ENCODE measurements around the gene CDH13. TPM values are rescaled to one million over a fixed set of nuclear protein-coding genes. Genes with fewer than 3 reads are reported as not detected.

Gene CDH13
- total RNA-seq, 1 donor from 2014 or later: 161 TPM

- no peaks in the 10 kb centered on the region for H3K9me3 ChIP-seq (replicated peaks)
- H3K27ac ChIP-seq (replicated peaks): no peak overlapping the region
- no peaks in the 10 kb centered on the region for H3K27me3 ChIP-seq (ENCODE audit: low read depth)
- TF ChIP-seq CTCF (IDR thresholded peaks at IDR 0.05; ENCODE audit: borderline replicate concordance): no peak
- intact Hi-C loops (cut with micrococcal nuclease): no loop called here
- no peaks in the 10 kb centered on the region for H3K36me3 ChIP-seq
- no peak overlapping the region for H3K4me3 ChIP-seq
- DNase-seq: no peak
- peaks cover 7% of the 10 kb centered on the region for H3K4me1 ChIP-seq
Measured at GRCh38 chr16:83721676-83722075, 1094.9 kb downstream of the CDH13 start.

GRCh38 chr16:83722456-83723183, 1095.9 kb downstream of the CDH13 start:
- intact Hi-C loops (cut with micrococcal nuclease): no loop called here

GRCh38 chr16:83723244-83723643, 1096.5 kb downstream of the CDH13 start:
- Histone ChIP-seq H3K27me3 (ENCODE audit: low read depth) (no peaks in the 10 kb centered on the region), H3K36me3 (no peaks in the 10 kb centered on the region), H3K27ac (replicated peaks) (no peak overlapping the region), H3K4me3 (no peak overlapping the region), H3K9me3 (replicated peaks) (no peaks in the 10 kb centered on the region), H3K4me1 (no peaks in the 10 kb centered on the region)
- no peak for DNase-seq
- intact Hi-C loops (cut with micrococcal nuclease): no loop called here
- TF ChIP-seq CTCF (IDR thresholded peaks at IDR 0.05; ENCODE audit: borderline replicate concordance): no peak

More at GRCh38 chr16:83722456-83723183, 1095.9 kb downstream of the CDH13 start:
- Histone ChIP-seq H3K27me3 (ENCODE audit: low read depth) (no peaks in the 10 kb centered on the region), H3K9me3 (replicated peaks) (no peaks in the 10 kb centered on the region), H3K36me3 (no peaks in the 10 kb centered on the region), H3K4me1 (peaks cover 6% of the 10 kb centered on the region), H3K4me3 (no peak overlapping the region), H3K27ac (replicated peaks) (no peak overlapping the region)
- no peak for DNase-seq
- TF ChIP-seq CTCF (IDR thresholded peaks at IDR 0.05; ENCODE audit: borderline replicate concordance): no peak

GRCh38 chr16:83723901-83724300, 1097.1 kb downstream of the CDH13 start:
- Histone ChIP-seq H3K9me3 (replicated peaks) (peaks cover 4% of the 10 kb centered on the region), H3K27ac (replicated peaks) (no peak overlapping the region), H3K4me3 (no peak overlapping the region), H3K36me3 (no peaks in the 10 kb centered on the region), H3K4me1 (no peaks in the 10 kb centered on the region), H3K27me3 (ENCODE audit: low read depth) (no peaks in the 10 kb centered on the region)
- TF ChIP-seq CTCF (IDR thresholded peaks at IDR 0.05; ENCODE audit: borderline replicate concordance): no peak
- intact Hi-C loops (cut with micrococcal nuclease): no loop called here
- DNase-seq: no peak

- intact Hi-C loops (cut with micrococcal nuclease): no loop called here
- Histone ChIP-seq H3K27ac (replicated peaks) (no peak overlapping the region), H3K27me3 (ENCODE audit: low read depth) (no peaks in the 10 kb centered on the region), H3K36me3 (no peaks in the 10 kb centered on the region), H3K4me1 (no peaks in the 10 kb centered on the region), H3K4me3 (no peak overlapping the region), H3K9me3 (replicated peaks) (peaks cover 5% of the 10 kb centered on the region)
- TF ChIP-seq CTCF (IDR thresholded peaks at IDR 0.05; ENCODE audit: borderline replicate concordance): no peak
- no peak for DNase-seq
Measured at GRCh38 chr16:83724585-83724984, 1097.8 kb downstream of the CDH13 start.

All from left ventricle myocardium inferior (tissue), 1 donor.